Endodermal cell (in vitro differentiated cells): ENCODE data around the gene SIRPD. TPM values are rescaled to one million over a fixed set of nuclear protein-coding genes. Genes with fewer than 3 reads are reported as not detected.
"Not testable (repeated sequence)": the region's sequence is repeated elsewhere in the genome, so short reads cannot be mapped to it uniquely, and the experiment has no call there.

Experiments used
- DNase-seq: peaks from one replicate; pipeline ENCODE4 v3.0.0-alpha.2; 2017
- H3K27ac ChIP-seq: 2 replicates; pipeline ENCODE4 v1.5.1; 2013; ENCODE audit warnings: mild to moderate bottlenecking, low read depth, low read length, moderate library complexity
- H3K27me3 ChIP-seq: 2 replicates; pipeline ENCODE4 v1.6.1; 2013; ENCODE audit warnings: mild to moderate bottlenecking, low read length, moderate library complexity; ENCODE audit not compliant: insufficient read depth, control insufficient read depth, poor library complexity, severe bottlenecking
- H3K36me3 ChIP-seq: 2 replicates; pipeline ENCODE4 v1.7.0; 2013; ENCODE audit warnings: mild to moderate bottlenecking, low read length, moderate library complexity; ENCODE audit not compliant: control insufficient read depth, insufficient read depth
- H3K4me1 ChIP-seq: one replicate; pipeline ENCODE4 v1.7.0; 2013; ENCODE audit warnings: low read length; ENCODE audit not compliant: control insufficient read depth, insufficient read depth
- H3K4me3 ChIP-seq: 2 replicates; pipeline ENCODE4 v1.5.1; 2013; ENCODE audit warnings: mild to moderate bottlenecking, low read length, moderate library complexity
- H3K9ac ChIP-seq: 2 replicates; pipeline ENCODE4 v1.6.1; 2013; ENCODE audit warnings: mild to moderate bottlenecking, low read length, moderate library complexity; ENCODE audit not compliant: poor library complexity, severe bottlenecking; ENCODE audit errors: extremely low read depth
- H3K9me3 ChIP-seq: 2 replicates; pipeline ENCODE4 v1.6.1; 2013; ENCODE audit warnings: mild to moderate bottlenecking, low read length, moderate library complexity; ENCODE audit not compliant: control insufficient read depth
- H3K27ac Mint-ChIP-seq: 2 replicates; pipeline ENCODE4 v1.8.0; 2020; ENCODE audit warnings: mixed read lengths
- H3K27me3 Mint-ChIP-seq: 2 replicates; pipeline ENCODE4 v1.8.0; 2021; ENCODE audit warnings: mild to moderate bottlenecking, mixed read lengths; ENCODE audit not compliant: insufficient read depth
- H3K36me3 Mint-ChIP-seq: 2 replicates; pipeline ENCODE4 v1.8.0; 2020; ENCODE audit warnings: low read depth, mixed read lengths
- H3K4me1 Mint-ChIP-seq: 2 replicates; pipeline ENCODE4 v1.8.0; 2020; ENCODE audit warnings: mixed read lengths
- H3K4me3 Mint-ChIP-seq: 2 replicates; pipeline ENCODE4 v1.8.0; 2020; ENCODE audit warnings: mild to moderate bottlenecking, moderate library complexity, mixed read lengths
- H3K9me3 Mint-ChIP-seq: 2 replicates; pipeline ENCODE4 v1.8.0; 2020; ENCODE audit warnings: mild to moderate bottlenecking, mixed read lengths
- CTCF ChIP-seq: fragments of 200-600 bp; sonication (generic); conservative IDR thresholded peaks from 2 replicates; pipeline ENCODE4 v1.5.0; 2021; ENCODE audit warnings: antibody characterized with exemption, mild to moderate bottlenecking
- WGBS, 2 experiments: methylation state at CpG; one replicate each; pipeline versions ENCODE4 v1.1.5 to v1.1.7; 2013; ENCODE audit warnings: missing lambda C conversion rate in 2 of 2, mixed read lengths in 1 of 2; ENCODE audit not compliant: insufficient coverage in 1 of 2, insufficient read length in 1 of 2; 5-methylcytosine and 5-hydroxymethylcytosine counted together
- total RNA-seq, 2 donors: library from RNA; stranded (reverse); fragmentation: NEBNext Ultra II Directional in 1 of 2; extraction: Animal tissue kit (Norgen Biotek cat#: 25700) in 1 of 2; gene quantifications; 2 replicates in 1 of 2; 3 replicates in 1 of 2; pipeline ENCODE4 v1.2.1, GENCODE V29; 2021

SIRPD gene
- total RNA-seq, 2 donors from 2014 or later, result not detected

GRCh38 chr20:1577906-1578305 lies 20.4 kb upstream of the SIRPD start:
- no peak overlapping the region for H3K4me3 ChIP-seq
- WGBS, 2 experiments, result 91 to 96% methylated on average over 4 of the region's 4 CpGs
- H3K27me3 Mint-ChIP-seq, result no peaks in the 10 kb centered on the region
- H3K36me3 Mint-ChIP-seq, result no peaks in the 10 kb centered on the region
- no peaks in the 10 kb centered on the region for H3K27me3 ChIP-seq
- no peaks in the 10 kb centered on the region for H3K9me3 ChIP-seq
- no peak overlapping the region for H3K27ac ChIP-seq
- no peaks in the 10 kb centered on the region for H3K4me1 Mint-ChIP-seq
- no peak for TF ChIP-seq CTCF
- H3K36me3 ChIP-seq, result no peaks in the 10 kb centered on the region
- H3K4me1 ChIP-seq, result no peaks in the 10 kb centered on the region
- no peak for DNase-seq
- H3K27ac Mint-ChIP-seq, result no peak overlapping the region
- H3K9ac ChIP-seq, result no peak overlapping the region
- H3K9me3 Mint-ChIP-seq, result no peaks in the 10 kb centered on the region
- H3K4me3 Mint-ChIP-seq, result no peak overlapping the region

GRCh38 chr20:1577313-1577712 lies 19.8 kb upstream of the SIRPD start:
- not testable (repeated sequence) for DNase-seq, H3K27me3 Mint-ChIP-seq, H3K36me3 Mint-ChIP-seq, H3K27me3 ChIP-seq, H3K27ac ChIP-seq, H3K27ac Mint-ChIP-seq, H3K36me3 ChIP-seq, H3K9me3 Mint-ChIP-seq, H3K4me3 Mint-ChIP-seq, H3K9ac ChIP-seq, H3K4me3 ChIP-seq, H3K4me1 ChIP-seq, H3K4me1 Mint-ChIP-seq, H3K9me3 ChIP-seq
- WGBS, 2 experiments, result 80 to 100% methylated on average over 1 to 2 of the region's 2 CpGs

GRCh38 chr20:1576641-1577040 lies 19.1 kb upstream of the SIRPD start:
- H3K4me1 ChIP-seq, result no peaks in the 10 kb centered on the region
- no peaks in the 10 kb centered on the region for H3K36me3 Mint-ChIP-seq
- no peaks in the 10 kb centered on the region for H3K4me1 Mint-ChIP-seq
- H3K9ac ChIP-seq, result no peak overlapping the region
- H3K27ac ChIP-seq, result no peak overlapping the region
- no peaks in the 10 kb centered on the region for H3K9me3 Mint-ChIP-seq
- 72 to 81% methylated on average over 2 to 3 of the region's 3 CpGs for WGBS, 2 experiments
- no peaks in the 10 kb centered on the region for H3K27me3 ChIP-seq
- H3K36me3 ChIP-seq, result no peaks in the 10 kb centered on the region
- no peak for TF ChIP-seq CTCF
- no peak for DNase-seq
- no peaks in the 10 kb centered on the region for H3K9me3 ChIP-seq
- no peak overlapping the region for H3K27ac Mint-ChIP-seq
- no peak overlapping the region for H3K4me3 Mint-ChIP-seq
- H3K4me3 ChIP-seq, result no peak overlapping the region
- no peaks in the 10 kb centered on the region for H3K27me3 Mint-ChIP-seq

GRCh38 chr20:1576003-1576402 lies 18.5 kb upstream of the SIRPD start:
- H3K27me3 ChIP-seq, H3K4me1 Mint-ChIP-seq, H3K4me3 ChIP-seq, H3K27me3 Mint-ChIP-seq, H3K4me1 ChIP-seq, H3K9ac ChIP-seq, H3K9me3 Mint-ChIP-seq, DNase-seq, H3K36me3 ChIP-seq, H3K36me3 Mint-ChIP-seq, H3K27ac Mint-ChIP-seq, H3K27ac ChIP-seq, H3K4me3 Mint-ChIP-seq, H3K9me3 ChIP-seq: not testable (repeated sequence)
- WGBS, 2 experiments, result no CpG with 5 or more reads among the region's 1 CpG

- not testable (repeated sequence) for H3K36me3 Mint-ChIP-seq, H3K9me3 ChIP-seq
Observed at GRCh38 chr20:1571583-1571982, 14.1 kb upstream of the SIRPD start.

More at GRCh38 chr20:1571583-1571982, 14.1 kb upstream of the SIRPD start:
- not testable (repeated sequence) for H3K4me3 ChIP-seq, H3K27me3 ChIP-seq, H3K27ac Mint-ChIP-seq, H3K4me1 ChIP-seq, H3K27me3 Mint-ChIP-seq, H3K9me3 Mint-ChIP-seq, H3K4me3 Mint-ChIP-seq, H3K36me3 ChIP-seq, H3K27ac ChIP-seq, DNase-seq, H3K4me1 Mint-ChIP-seq, H3K9ac ChIP-seq
- WGBS, 2 experiments, result 91 to 94% methylated on average over 2 to 8 of the region's 8 CpGs
